CD4-positive, alpha-beta T cell treated with Interleukin-6 at 100 ng/mL for 8 hours (primary cell): Measurements from ENCODE around the gene GRM3.
"Not testable (repeated sequence)": the region's sequence is repeated elsewhere in the genome, so short reads cannot be mapped to it uniquely, and the experiment has no call there.

Experiments
- DNase-seq: peaks from one replicate; pipeline ENCODE4 v3.0.0-alpha.2; 2020; ENCODE audit warnings: mixed read lengths, low spot score

GRM3 gene

DNA sequence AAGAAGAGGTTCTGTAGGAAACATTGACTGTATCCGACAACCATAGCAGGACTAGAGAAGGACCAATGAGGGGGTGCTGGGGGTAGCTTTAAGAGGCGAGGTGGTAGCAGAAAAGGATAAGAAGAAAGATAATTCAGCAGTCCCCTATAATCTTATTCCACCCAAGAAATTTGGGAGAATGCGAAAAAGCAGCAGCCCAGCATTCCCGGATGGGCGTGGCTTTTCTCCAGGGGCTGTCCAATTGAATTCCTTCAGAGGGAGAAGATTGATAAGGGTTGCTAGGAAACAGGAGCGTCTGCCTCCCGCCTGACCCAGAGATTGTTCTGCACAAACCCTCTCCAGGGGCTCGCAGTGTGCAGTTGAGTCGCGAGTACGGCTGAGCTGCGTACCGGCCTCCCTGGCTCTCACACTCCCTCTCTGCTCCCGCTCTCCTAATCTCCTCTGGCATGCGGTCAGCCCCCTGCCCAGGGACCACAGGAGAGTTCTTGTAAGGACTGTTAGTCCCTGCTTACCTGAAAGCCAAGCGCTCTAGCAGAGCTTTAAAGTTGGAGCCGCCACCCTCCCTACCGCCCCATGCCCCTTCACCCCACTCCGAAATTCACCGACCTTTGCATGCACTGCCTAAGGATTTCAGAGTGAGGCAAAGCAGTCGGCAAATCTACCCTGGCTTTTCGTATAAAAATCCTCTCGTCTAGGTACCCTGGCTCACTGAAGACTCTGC lies at the start of gene GRM3:
TSS of gene GRM3 (plus strand) at position 349 of the 721 bp plus-strand sequence. CDS start 121,237 bp downstream, outside the sequence.
- DNase-seq: no peak

DNA sequence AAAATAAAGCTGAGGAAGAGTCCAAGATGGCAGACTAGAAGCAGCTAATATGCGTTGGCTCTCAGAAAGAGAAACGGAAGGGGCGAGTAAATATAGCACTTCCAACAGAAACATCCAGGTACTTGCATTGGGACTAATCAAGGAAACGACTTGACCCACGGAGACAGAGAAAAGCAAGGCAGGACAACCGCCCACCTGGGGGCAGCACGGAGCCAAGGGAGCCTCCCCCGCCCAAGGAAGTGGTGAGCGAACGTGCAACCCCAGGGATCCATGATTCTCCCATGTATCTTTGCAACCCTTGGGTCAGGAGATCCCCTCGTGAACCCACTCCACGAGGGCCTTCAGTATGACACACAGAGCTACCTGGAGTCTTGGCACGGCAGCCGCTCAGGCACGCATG lies 45.4 kb upstream of the GRM3 start:
- no peak for DNase-seq

DNA sequence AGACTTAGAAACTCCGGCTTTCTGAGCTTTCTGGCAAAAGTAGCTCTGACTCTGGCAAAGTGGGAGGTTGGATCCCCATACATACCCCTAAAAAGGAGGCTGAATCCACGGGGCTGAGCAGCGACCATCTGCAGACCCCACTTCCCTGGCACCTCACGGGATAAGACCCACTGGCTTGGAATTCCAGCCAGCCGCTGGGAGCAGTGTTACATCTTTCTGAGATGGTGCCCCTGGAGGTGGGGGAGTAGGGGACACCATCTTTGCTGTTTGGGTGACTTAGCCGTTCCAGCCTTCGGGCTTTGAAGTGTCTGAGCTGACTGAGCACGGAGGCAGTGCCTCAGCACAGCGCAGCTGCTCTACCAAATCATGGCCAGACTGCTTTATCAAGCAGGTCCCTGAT lies 45.0 kb upstream of the GRM3 start:
- DNase-seq: no peak

GRCh38 chr7:86600506-86601290 lies 43.0 kb upstream of the GRM3 start:
- no peak for DNase-seq

- not testable (repeated sequence) for DNase-seq
Measured at GRCh38 chr7:86615711-86616110, 28.0 kb upstream of the GRM3 start.

GRCh38 chr7:86644282-86645224 lies 844 bp downstream of the GRM3 start:
- DNase-seq: no peak

GRCh38 chr7:86645225-86645608 lies 1.5 kb downstream of the GRM3 start:
- no peak for DNase-seq

- no peak for DNase-seq
Measured at GRCh38 chr7:86645676-86646276, 2.1 kb downstream of the GRM3 start.

DNA sequence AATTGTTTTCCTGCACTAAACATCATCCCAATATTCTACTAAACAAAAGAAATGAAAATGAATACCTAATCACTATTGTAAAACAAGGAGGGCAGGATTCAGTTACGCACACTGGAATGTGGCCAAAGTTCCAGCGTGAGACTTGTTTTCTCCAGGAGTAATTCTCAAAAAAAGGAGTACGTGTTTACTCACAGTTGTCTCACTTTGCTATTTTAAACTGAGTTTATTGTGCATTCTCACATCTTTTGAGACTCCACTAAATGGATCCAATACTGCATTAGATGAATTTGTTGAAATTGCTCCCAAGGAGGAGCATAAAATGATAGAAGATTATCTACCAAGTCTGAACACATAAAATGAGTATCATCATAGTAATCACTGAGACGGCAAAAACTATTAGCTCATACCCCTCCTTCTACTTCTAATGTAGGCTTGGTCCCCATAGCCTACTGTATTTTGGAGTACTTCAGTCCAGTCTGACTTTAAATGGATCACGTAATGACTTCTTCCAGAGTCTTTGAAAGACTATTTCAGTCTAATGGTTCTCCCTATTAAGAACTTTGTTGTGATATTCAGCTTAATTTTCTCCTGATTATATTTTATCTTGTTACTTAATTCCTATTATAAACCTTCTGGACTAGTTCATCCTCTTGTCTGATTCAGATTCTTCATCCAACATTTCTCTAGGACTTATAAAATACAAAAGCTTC lies 3.8 kb downstream of the GRM3 start:
- no peak for DNase-seq

DNA sequence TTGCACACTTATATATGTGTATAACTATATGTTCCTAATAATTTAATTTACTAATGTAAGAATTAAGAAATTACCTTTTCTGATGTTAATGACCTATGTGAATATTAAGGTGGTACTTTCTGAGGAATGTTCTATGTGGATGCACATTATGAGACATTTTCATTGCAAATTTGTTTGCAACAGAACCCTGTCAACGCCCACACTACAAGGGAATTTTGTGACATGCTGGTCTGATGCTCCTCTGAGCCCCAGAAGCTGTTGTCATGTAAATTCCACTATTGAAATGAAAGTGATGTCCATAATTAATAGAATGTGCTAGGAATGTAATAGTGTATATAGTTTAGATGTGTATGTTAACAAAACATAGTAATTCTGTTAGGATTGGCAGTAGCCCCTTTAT lies 4.5 kb downstream of the GRM3 start:
- no peak for DNase-seq

DNA sequence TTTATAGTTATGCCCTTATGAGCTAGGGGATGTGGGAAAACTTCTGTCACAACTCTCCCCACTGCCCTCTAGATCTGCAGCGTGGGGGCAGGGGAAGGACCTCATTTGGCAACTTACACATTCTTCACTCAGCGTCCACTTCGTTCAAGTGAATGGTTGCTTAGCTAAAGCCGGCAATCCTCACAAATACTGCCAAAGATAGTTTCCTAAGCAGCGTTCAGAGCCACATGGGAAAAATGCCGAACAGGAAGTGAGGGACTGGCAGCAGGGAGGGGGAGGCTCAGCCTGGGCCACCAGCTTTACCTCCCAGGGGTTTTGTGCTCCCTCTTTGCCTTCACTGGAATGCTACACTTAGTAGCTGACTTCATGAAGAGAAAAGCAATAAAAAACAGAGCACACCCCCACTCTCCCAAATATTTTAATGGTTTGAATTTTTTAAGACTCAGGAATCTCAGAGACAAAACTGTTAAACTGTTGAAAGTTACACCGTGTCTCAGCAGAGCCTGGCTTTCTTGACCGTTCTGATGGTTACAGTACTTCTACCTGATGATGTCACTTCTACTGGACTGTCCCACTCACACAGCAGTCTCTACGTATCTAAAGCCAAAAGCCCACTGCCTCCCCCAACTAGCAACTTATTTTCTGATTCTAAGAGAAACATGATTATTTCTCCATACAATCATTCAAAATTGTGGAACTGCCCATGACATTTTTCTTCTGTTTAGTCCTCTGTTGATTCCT lies 10.4 kb downstream of the GRM3 start:
- no peak for DNase-seq

DNA sequence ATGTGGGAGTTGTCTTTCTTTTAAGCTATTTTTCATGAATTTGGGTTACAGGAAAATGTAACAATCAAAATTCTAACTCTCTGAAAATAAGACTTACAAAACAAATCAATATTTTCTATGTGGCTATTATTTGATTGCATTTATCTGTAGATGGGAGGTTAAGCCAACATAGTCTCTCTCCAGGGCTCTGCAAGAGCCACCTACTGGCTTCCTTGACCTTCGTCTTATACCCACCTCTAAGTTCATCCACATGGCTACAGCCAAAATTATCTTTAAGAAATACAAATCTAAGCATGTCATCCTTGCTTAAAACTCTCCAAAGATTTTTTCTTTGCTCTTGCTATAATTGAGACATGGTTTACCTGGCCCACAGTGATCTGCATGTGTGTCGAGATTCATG lies 14.2 kb downstream of the GRM3 start:
- DNase-seq: no peak

- no peak for DNase-seq
Measured at GRCh38 chr7:86660950-86661462, 17.3 kb downstream of the GRM3 start.

GRCh38 chr7:86664486-86664885 lies 20.8 kb downstream of the GRM3 start:
- no peak for DNase-seq

DNA sequence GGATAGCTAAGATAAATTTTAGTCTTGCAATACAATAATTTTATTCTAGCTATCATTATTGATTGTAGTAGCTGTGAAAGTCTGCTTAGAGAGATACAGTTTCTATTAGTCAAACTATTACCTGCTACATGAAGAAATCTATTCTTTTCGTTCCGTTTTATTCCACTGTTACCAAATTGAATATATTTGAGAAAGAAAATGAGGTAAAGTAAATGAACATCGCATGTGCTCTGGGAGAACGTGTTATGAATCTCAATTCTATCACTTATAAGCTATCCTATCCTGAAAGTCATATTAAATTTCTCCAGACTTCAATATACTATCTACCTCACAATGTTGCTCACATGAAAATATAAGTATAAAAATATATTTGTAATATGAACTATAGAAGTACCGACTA lies 21.3 kb downstream of the GRM3 start:
- no peak for DNase-seq

- DNase-seq: no peak
Measured at GRCh38 chr7:86665669-86666068, 22.0 kb downstream of the GRM3 start.

DNA sequence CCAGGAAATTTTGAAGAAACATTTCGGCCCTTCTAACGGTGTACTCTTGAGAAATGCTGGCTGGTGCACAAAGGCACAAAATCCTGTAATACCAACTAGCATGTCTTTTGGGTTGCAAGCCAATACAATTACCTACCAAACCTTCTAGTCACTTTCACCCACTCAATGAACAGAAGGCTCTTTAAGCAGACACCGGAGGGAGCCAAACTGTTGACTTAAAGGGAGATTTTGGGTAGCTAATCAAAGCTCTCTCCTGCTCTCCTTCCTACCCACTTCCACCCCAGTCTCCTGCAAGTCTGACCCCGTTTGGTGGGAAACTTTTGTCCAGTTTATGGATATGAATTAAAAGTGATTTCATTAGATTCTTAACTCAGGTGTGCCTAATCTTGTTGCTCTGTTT lies 24.0 kb downstream of the GRM3 start:
- no peak for DNase-seq

DNA sequence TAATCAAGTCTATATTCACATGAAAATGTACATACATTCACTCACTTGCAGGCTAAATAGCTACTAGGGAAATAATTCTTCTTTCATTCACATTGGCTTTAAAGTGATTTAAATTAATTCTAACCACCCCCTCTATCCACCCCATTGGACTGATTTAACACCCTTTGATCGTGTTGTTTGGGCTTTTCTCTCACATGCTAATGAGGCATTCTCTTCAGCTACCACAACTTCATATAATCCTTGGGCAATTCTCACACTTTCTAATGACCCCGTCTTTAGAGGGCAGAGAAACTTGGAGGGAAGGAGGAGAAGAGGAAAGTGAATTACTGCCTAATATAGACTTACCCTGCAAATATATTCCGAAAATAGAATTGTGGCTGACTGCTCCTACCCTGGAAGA lies 24.6 kb downstream of the GRM3 start:
- DNase-seq: no peak

GRCh38 chr7:86687831-86688230 lies 44.1 kb downstream of the GRM3 start:
- DNase-seq: no peak

- DNase-seq: no peak
Measured at GRCh38 chr7:86689363-86689762, 45.7 kb downstream of the GRM3 start.
